ENCODE results near the gene TMEM185B.

DNA sequence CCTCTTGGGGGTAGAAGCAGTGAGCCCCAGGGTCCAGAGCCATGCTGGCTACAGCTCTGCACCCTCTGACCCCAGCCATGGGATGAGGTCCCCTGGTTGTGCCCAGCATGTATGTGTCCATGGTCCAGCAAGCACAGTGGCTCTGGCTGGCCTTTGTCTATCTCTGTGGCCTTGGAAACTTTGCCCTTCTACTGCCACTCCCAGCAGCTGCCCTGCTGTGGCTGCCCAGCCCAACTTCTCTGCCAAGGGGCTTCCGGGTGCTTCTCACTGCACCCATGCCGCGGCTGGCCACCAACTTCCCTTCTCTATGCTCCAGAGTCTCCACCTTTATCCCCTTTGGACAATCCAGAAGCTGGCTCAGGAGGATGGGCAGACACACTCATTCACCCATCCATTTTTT is 18.8 kb downstream of the TMEM185B start:
- TF ChIP-seq, protein P1, sequence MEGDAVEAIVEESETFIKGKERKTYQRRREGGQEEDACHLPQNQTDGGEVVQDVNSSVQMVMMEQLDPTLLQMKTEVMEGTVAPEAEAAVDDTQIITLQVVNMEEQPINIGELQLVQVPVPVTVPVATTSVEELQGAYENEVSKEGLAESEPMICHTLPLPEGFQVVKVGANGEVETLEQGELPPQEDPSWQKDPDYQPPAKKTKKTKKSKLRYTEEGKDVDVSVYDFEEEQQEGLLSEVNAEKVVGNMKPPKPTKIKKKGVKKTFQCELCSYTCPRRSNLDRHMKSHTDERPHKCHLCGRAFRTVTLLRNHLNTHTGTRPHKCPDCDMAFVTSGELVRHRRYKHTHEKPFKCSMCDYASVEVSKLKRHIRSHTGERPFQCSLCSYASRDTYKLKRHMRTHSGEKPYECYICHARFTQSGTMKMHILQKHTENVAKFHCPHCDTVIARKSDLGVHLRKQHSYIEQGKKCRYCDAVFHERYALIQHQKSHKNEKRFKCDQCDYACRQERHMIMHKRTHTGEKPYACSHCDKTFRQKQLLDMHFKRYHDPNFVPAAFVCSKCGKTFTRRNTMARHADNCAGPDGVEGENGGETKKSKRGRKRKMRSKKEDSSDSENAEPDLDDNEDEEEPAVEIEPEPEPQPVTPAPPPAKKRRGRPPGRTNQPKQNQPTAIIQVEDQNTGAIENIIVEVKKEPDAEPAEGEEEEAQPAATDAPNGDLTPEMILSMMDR (IDR thresholded peaks at IDR 0.05) = no peak
- TF ChIP-seq POLR2A (IDR thresholded peaks at IDR 0.05) = no peak
